CD4-positive, alpha-beta T cell (primary cell): ENCODE measurements around the gene MAP2K3. TPM values are rescaled to one million over a fixed set of nuclear protein-coding genes. Genes with fewer than 3 reads are reported as not detected.

ENCODE experiments used
- ATAC-seq: fragments of 200-7000 bp; cut with Tn5 transposase; one replicate; pipeline ENCODE4 v1.10.0; 2022; ENCODE audit warnings: mild to moderate bottlenecking; ENCODE audit not compliant: poor library complexity
- CTCF ChIA-PET: fragments of 350-600 bp; sonication (Branson Sonifier 250); formaldehyde crosslinking; loops from one replicate; lab custom pipeline; 2021; ENCODE audit warnings: antibody characterized with exemption, inconsistent platforms; lab: Charles Lee
- POLR2A ChIA-PET: fragments of 350-600 bp; sonication (Branson Sonifier 250); formaldehyde crosslinking; loops from one replicate; lab custom pipeline; 2021; ENCODE audit warnings: antibody characterized with exemption, inconsistent platforms; lab: Charles Lee
- DNase-seq, 14 experiments: peaks; one replicate each; pipeline ENCODE4 v3.0.0-alpha.2; 2013 to 2020; ENCODE audit warnings: mixed read lengths in 2 of 14
- H3K27ac ChIP-seq, 2 donors: one replicate each; pipeline versions ENCODE4 v1.5.1 to v1.7.0; 2013; ENCODE audit warnings: low read length in 2 of 2, low read depth in 1 of 2, mild to moderate bottlenecking in 1 of 2
- H3K27me3 ChIP-seq, 2 experiments: 1 replicate in 1 of 2; 2 replicates in 1 of 2; pipeline versions ENCODE4 v1.6.1 to v1.7.0; 2013; ENCODE audit warnings: low read length in 2 of 2, control low read depth in 1 of 2, mild to moderate bottlenecking in 1 of 2, moderate library complexity in 1 of 2; ENCODE audit not compliant: insufficient read depth in 2 of 2, control insufficient read depth in 1 of 2
- H3K36me3 ChIP-seq: one replicate; pipeline ENCODE4 v1.6.1; 2013; ENCODE audit warnings: low read length, control low read depth; ENCODE audit not compliant: insufficient read depth
- H3K4me1 ChIP-seq: one replicate; pipeline ENCODE4 v1.6.1; 2013; ENCODE audit warnings: low read length, control low read depth; ENCODE audit not compliant: insufficient read depth
- H3K4me3 ChIP-seq: one replicate; pipeline ENCODE4 v1.5.1; 2013; ENCODE audit warnings: mild to moderate bottlenecking, low read length, moderate library complexity
- H3K9me3 ChIP-seq, 2 experiments: 1 replicate in 1 of 2; 2 replicates in 1 of 2; pipeline versions ENCODE4 v1.6.1 to v1.7.0; 2013; ENCODE audit warnings: low read length in 2 of 2, mild to moderate bottlenecking in 2 of 2, control low read depth in 1 of 2, moderate library complexity in 1 of 2; ENCODE audit not compliant: control insufficient read depth in 1 of 2, insufficient read depth in 1 of 2
- H3K27ac Mint-ChIP-seq: one replicate; pipeline ENCODE4 v1.8.0; 2020; ENCODE audit warnings: mixed read lengths
- H3K27me3 Mint-ChIP-seq: one replicate; pipeline ENCODE4 v1.8.0; 2021; ENCODE audit warnings: mixed read lengths
- H3K36me3 Mint-ChIP-seq: one replicate; pipeline ENCODE4 v1.8.0; 2021; ENCODE audit warnings: low read depth, mixed read lengths
- H3K4me1 Mint-ChIP-seq: one replicate; pipeline ENCODE4 v1.8.0; 2021; ENCODE audit warnings: low read depth, mixed read lengths
- H3K4me3 Mint-ChIP-seq: one replicate; pipeline ENCODE4 v1.8.0; 2020; ENCODE audit warnings: mild to moderate bottlenecking, mixed read lengths
- H3K9me3 Mint-ChIP-seq: one replicate; pipeline ENCODE4 v1.8.0; 2020; ENCODE audit warnings: mixed read lengths
- intact Hi-C, 2 experiments: fragments of 100-400 bp; cut with DNase I in 1 of 2; cut with micrococcal nuclease in 1 of 2; formaldehyde crosslinking; loops; one replicate each; pipeline versions ENCODE4 v1.15.1 to v1.9.0; 2023 to 2025; cut with DNase I, micrococcal nuclease
- total RNA-seq, 174 experiments: library from RNA in 2 of 174; stranded (reverse) in 2 of 174; gene quantifications; one replicate each; pipeline ENCODE4 v1.2.3 and lab custom pipeline; 2021 to 2026
- TF ChIP-seq, protein P1 (sequence below): fragments of 200-600 bp; IDR thresholded peaks from one replicate; pipeline ENCODE4 v1.8.0; 2022; ENCODE audit warnings: antibody characterized with exemption, mild to moderate bottlenecking

The MAP2K3 gene
- total RNA-seq, 2 experiments from 2014 or later = 36.8 to 38.5 TPM

DNA sequence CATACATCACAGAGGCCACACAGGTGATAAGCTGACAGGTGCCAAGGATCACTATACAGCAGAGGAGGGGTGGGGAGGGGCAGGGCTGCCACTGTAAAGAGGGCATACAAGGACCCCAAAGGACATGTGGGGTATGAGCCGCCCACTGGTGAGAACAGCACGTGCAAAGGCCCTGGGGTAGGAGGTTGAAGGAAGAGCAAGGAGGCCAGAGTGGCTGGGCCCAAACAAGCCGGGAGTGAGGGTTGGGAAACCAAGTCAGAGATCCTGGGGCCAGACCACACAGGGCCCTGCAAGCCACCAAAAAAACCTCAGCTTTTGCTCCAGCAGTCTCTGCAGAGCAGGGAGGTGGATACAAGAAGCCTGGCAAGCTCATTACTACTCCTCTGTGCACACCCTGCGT is 37.8 kb upstream of the MAP2K3 start:
- Histone ChIP-seq H3K27me3 (no peaks in the 10 kb centered on the region), H3K4me3 (no peak overlapping the region), H3K27ac (no peak overlapping the region), H3K36me3 (peaks cover under 1% of the 10 kb centered on the region), H3K4me1 (peaks cover 9% of the 10 kb centered on the region), H3K9me3 (no peaks in the 10 kb centered on the region)
- DNase-seq = no peak
- POLR2A ChIA-PET = no interaction called here
- intact Hi-C loops = no loop called here
- no peak overlapping the region for H3K4me3 Mint-ChIP-seq
- no peaks in the 10 kb centered on the region for H3K9me3 Mint-ChIP-seq
- H3K27me3 Mint-ChIP-seq = no peaks in the 10 kb centered on the region
- ATAC-seq = no peak
- H3K36me3 Mint-ChIP-seq = no peaks in the 10 kb centered on the region
- TF ChIP-seq, protein P1, sequence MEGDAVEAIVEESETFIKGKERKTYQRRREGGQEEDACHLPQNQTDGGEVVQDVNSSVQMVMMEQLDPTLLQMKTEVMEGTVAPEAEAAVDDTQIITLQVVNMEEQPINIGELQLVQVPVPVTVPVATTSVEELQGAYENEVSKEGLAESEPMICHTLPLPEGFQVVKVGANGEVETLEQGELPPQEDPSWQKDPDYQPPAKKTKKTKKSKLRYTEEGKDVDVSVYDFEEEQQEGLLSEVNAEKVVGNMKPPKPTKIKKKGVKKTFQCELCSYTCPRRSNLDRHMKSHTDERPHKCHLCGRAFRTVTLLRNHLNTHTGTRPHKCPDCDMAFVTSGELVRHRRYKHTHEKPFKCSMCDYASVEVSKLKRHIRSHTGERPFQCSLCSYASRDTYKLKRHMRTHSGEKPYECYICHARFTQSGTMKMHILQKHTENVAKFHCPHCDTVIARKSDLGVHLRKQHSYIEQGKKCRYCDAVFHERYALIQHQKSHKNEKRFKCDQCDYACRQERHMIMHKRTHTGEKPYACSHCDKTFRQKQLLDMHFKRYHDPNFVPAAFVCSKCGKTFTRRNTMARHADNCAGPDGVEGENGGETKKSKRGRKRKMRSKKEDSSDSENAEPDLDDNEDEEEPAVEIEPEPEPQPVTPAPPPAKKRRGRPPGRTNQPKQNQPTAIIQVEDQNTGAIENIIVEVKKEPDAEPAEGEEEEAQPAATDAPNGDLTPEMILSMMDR = no peak
- H3K27ac Mint-ChIP-seq = no peak overlapping the region
- CTCF ChIA-PET = no interaction called here
- peaks cover 19% of the 10 kb centered on the region for H3K4me1 Mint-ChIP-seq

DNA sequence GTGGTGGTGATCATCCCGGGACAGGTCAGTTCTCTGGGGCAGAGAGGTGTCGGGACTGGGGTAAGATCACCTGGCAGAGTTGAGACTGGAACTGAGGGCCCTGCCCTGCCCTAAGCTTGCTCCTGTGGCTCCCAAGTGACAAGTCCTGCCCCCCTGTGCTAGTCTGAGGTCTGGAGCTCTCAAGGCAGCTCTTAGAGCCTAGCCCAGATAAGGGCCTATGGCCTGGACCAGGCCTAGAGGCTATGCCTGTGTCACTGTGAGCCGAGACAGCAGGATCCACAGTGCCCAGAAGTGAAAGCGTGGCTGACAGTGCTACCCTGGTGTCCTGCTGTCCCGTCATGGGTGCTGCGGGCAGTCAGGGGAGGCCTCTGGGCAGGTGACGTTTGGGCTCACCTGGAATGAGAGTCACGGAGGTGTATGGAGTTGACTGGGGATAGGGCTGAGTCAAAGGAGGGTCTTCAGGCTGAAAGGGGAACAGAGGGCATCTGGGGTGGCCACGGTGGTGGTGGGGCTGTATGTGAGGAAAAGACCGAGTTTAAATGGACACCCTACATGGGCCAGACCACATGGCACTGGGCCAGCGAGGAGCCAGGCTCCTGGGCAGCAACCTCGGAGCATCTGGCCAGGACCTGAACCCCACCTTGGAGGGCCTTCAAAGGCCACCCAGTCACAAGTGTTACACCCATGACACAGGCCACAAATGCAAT is 36.8 kb upstream of the MAP2K3 start:
- CTCF ChIA-PET = no interaction called here
- Mint-ChIP-seq H3K9me3 (no peaks in the 10 kb centered on the region), H3K4me3 (no peak overlapping the region), H3K4me1 (peaks cover 28% of the 10 kb centered on the region), H3K27ac (no peak overlapping the region), H3K27me3 (no peaks in the 10 kb centered on the region), H3K36me3 (no peaks in the 10 kb centered on the region)
- ATAC-seq (no peak), DNase-seq (no peak)
- Histone ChIP-seq H3K36me3 (no peaks in the 10 kb centered on the region), H3K9me3 (no peaks in the 10 kb centered on the region), H3K27ac (no peak overlapping the region), H3K4me1 (peaks cover 19% of the 10 kb centered on the region), H3K27me3 (no peaks in the 10 kb centered on the region), H3K4me3 (no peak overlapping the region)
- TF ChIP-seq, protein P1 = no peak
- POLR2A ChIA-PET = no interaction called here
- intact Hi-C loops = no loop called here

DNA sequence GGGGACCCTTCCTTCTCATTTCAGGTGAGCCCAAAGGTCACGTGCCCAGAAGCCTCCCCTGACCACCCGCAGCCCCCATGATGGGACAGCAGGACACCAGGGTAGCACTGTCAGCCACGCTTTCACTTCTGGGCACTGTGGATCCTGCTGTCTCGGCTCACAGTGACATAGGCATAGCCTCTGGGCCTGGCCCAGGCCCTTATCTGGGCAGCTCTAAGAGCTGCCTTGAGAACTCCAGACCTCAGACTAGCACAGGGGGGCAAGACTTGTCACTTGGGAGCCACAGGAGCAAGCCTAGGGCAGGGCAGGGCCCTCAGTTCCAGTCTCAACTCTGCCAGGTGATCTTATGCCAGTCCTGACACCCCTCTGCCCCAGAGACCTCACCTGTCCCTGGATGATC is 36.0 kb upstream of the MAP2K3 start:
- POLR2A ChIA-PET = no interaction called here

More for the DNA sequence above, 36.0 kb upstream of the MAP2K3 start:
- no peak for DNase-seq
- H3K9me3 ChIP-seq = no peaks in the 10 kb centered on the region
- ATAC-seq = no peak
- H3K4me3 ChIP-seq = no peak overlapping the region
- no peak overlapping the region for H3K4me3 Mint-ChIP-seq
- H3K36me3 ChIP-seq = no peaks in the 10 kb centered on the region
- CTCF ChIA-PET = interaction anchor here (1.9 kb wide), 1 partner anchor 31 kb away, joined by 5 read pairs; no protein-coding TSS in a partner anchor
- TF ChIP-seq, protein P1 = no peak
- no peak overlapping the region for H3K27ac Mint-ChIP-seq
- no peaks in the 10 kb centered on the region for H3K27me3 Mint-ChIP-seq
- H3K27ac ChIP-seq = no peak overlapping the region
- no peaks in the 10 kb centered on the region for H3K36me3 Mint-ChIP-seq
- peaks cover 31% of the 10 kb centered on the region for H3K4me1 Mint-ChIP-seq
- H3K4me1 ChIP-seq = peaks cover 21% of the 10 kb centered on the region
- intact Hi-C loops = no loop called here
- H3K27me3 ChIP-seq = no peaks in the 10 kb centered on the region
- H3K9me3 Mint-ChIP-seq = no peaks in the 10 kb centered on the region
